ENCODE data around the gene POLR2C.

The POLR2C gene

DNA sequence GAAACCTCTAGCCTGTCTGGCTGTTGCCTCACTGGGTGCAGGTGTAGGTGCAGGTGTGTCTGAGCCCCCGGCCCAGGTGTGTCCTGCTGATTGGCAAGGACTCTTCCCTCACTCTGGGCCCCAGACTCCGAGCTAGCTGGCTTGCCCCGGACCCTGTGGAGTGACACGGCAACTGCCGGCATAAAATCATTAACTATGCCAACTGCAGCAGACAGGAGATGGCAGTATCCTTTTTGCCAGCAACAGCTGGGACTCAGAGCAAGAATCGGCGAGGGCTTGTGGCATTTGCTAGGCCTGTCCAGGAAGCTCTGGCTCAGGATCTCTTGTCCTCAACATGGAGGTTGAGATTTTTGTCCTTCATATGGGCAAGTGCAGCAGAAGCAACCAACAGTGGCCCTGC is 36.1 kb upstream of the POLR2C start:
- TF ChIP-seq RAD21 (IDR thresholded peaks at IDR 0.05; ENCODE audit: low read depth) (no peak), EGR1 (IDR thresholded peaks at IDR 0.05) (no peak), NFIC (IDR thresholded peaks at IDR 0.05) (no peak), EP300 (IDR thresholded peaks at IDR 0.05; ENCODE audit: borderline replicate concordance) (no peak), CREB1 (IDR thresholded peaks at IDR 0.05; ENCODE audit: low read depth) (no peak), TAF1 (IDR thresholded peaks at IDR 0.05; ENCODE audit: low read depth) (no peak), USF1 (IDR thresholded peaks at IDR 0.05) (no peak), TCF12 (IDR thresholded peaks at IDR 0.05; ENCODE audit: low read depth) (no peak), TEAD4 (IDR thresholded peaks at IDR 0.05) (no peak), ZBTB7A (IDR thresholded peaks at IDR 0.05; ENCODE audit: low read depth) (no peak), YY1 (IDR thresholded peaks at IDR 0.05; ENCODE audit: low read depth) (no peak), CEBPB (IDR thresholded peaks at IDR 0.05) (no peak), FOXM1 (IDR thresholded peaks at IDR 0.05; ENCODE audit: borderline replicate concordance, low read depth) (no peak)
- TF ChIP-seq, protein P1, sequence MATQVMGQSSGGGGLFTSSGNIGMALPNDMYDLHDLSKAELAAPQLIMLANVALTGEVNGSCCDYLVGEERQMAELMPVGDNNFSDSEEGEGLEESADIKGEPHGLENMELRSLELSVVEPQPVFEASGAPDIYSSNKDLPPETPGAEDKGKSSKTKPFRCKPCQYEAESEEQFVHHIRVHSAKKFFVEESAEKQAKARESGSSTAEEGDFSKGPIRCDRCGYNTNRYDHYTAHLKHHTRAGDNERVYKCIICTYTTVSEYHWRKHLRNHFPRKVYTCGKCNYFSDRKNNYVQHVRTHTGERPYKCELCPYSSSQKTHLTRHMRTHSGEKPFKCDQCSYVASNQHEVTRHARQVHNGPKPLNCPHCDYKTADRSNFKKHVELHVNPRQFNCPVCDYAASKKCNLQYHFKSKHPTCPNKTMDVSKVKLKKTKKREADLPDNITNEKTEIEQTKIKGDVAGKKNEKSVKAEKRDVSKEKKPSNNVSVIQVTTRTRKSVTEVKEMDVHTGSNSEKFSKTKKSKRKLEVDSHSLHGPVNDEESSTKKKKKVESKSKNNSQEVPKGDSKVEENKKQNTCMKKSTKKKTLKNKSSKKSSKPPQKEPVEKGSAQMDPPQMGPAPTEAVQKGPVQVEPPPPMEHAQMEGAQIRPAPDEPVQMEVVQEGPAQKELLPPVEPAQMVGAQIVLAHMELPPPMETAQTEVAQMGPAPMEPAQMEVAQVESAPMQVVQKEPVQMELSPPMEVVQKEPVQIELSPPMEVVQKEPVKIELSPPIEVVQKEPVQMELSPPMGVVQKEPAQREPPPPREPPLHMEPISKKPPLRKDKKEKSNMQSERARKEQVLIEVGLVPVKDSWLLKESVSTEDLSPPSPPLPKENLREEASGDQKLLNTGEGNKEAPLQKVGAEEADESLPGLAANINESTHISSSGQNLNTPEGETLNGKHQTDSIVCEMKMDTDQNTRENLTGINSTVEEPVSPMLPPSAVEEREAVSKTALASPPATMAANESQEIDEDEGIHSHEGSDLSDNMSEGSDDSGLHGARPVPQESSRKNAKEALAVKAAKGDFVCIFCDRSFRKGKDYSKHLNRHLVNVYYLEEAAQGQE (IDR thresholded peaks at IDR 0.05; ENCODE audit: low read depth) = no peak
- TF ChIP-seq, protein P2, sequence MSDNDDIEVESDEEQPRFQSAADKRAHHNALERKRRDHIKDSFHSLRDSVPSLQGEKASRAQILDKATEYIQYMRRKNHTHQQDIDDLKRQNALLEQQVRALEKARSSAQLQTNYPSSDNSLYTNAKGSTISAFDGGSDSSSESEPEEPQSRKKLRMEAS (IDR thresholded peaks at IDR 0.05) = no peak

GRCh38 chr16:57427307-57427706 is 35.2 kb upstream of the POLR2C start:
- TF ChIP-seq ZBTB7A (IDR thresholded peaks at IDR 0.05; ENCODE audit: low read depth) (no peak), TEAD4 (IDR thresholded peaks at IDR 0.05) (no peak)

GRCh38 chr16:57427824-57428223 is 34.7 kb upstream of the POLR2C start:
- TF ChIP-seq EP300 (IDR thresholded peaks at IDR 0.05; ENCODE audit: borderline replicate concordance) = no peak
- TF ChIP-seq, protein P1 (IDR thresholded peaks at IDR 0.05; ENCODE audit: low read depth) = no peak
- no peak for TF ChIP-seq CEBPB (IDR thresholded peaks at IDR 0.05)
- TF ChIP-seq USF1 (IDR thresholded peaks at IDR 0.05) = no peak
- TF ChIP-seq NFIC (IDR thresholded peaks at IDR 0.05) = no peak
- TF ChIP-seq, protein P2 (IDR thresholded peaks at IDR 0.05) = no peak
- TF ChIP-seq CREB1 (IDR thresholded peaks at IDR 0.05; ENCODE audit: low read depth) = no peak
- no peak for TF ChIP-seq TEAD4 (IDR thresholded peaks at IDR 0.05)
- TF ChIP-seq FOXM1 (IDR thresholded peaks at IDR 0.05; ENCODE audit: borderline replicate concordance, low read depth) = no peak
- no peak for TF ChIP-seq RAD21 (IDR thresholded peaks at IDR 0.05; ENCODE audit: low read depth)
- no peak for TF ChIP-seq TCF12 (IDR thresholded peaks at IDR 0.05; ENCODE audit: low read depth)
- no peak for TF ChIP-seq YY1 (IDR thresholded peaks at IDR 0.05; ENCODE audit: low read depth)
- TF ChIP-seq EGR1 (IDR thresholded peaks at IDR 0.05) = no peak
- no peak for TF ChIP-seq TAF1 (IDR thresholded peaks at IDR 0.05; ENCODE audit: low read depth)
- no peak for TF ChIP-seq ZBTB7A (IDR thresholded peaks at IDR 0.05; ENCODE audit: low read depth)

DNA sequence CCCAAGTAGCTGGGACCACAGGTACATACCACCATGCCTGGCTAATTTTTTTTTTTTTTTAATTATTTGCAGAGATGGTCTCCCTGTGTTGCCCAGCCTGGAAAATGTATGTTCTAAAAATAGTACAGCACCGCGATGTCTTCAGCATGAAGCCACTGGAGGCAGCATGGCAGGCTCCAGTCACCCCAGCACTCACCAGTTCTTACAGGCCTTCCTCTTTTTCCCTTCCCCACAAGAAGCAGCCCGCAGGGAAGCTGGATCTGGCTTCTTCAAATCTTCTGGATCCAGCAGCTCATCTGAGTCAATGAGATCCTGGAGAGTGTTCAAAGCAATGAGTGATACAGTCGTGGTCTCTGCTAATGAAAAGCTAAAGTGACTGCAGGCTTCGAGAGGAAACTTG is 31.5 kb upstream of the POLR2C start:
- TF ChIP-seq TAF1 (IDR thresholded peaks at IDR 0.05; ENCODE audit: low read depth) (no peak), TEAD4 (IDR thresholded peaks at IDR 0.05) (no peak), CREB1 (IDR thresholded peaks at IDR 0.05; ENCODE audit: low read depth) (no peak), ZBTB7A (IDR thresholded peaks at IDR 0.05; ENCODE audit: low read depth) (no peak), FOXM1 (IDR thresholded peaks at IDR 0.05; ENCODE audit: borderline replicate concordance, low read depth) (no peak), CEBPB (IDR thresholded peaks at IDR 0.05) (no peak), TCF12 (IDR thresholded peaks at IDR 0.05; ENCODE audit: low read depth) (no peak), USF1 (IDR thresholded peaks at IDR 0.05) (no peak)

DNA sequence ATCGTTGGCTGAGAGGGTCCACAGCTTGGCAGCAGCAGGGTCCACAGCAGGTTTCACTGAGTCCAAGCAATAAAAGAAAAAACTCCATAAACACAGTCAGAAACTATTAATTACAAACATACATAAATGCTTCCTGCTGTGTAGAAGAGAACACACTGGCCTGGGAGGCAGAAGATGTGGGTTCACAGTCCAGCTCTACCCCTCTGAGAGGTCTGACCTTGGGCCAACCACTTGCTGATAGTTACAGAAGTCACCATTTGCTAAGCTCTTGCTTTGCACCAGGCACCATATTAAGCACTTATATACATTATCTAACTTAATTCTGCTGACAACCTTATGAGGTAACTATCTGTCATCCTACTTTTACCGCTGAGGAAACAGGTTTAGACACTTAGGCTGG is 30.0 kb upstream of the POLR2C start:
- TF ChIP-seq NFIC (IDR thresholded peaks at IDR 0.05) (no peak), TEAD4 (IDR thresholded peaks at IDR 0.05) (no peak)

DNA sequence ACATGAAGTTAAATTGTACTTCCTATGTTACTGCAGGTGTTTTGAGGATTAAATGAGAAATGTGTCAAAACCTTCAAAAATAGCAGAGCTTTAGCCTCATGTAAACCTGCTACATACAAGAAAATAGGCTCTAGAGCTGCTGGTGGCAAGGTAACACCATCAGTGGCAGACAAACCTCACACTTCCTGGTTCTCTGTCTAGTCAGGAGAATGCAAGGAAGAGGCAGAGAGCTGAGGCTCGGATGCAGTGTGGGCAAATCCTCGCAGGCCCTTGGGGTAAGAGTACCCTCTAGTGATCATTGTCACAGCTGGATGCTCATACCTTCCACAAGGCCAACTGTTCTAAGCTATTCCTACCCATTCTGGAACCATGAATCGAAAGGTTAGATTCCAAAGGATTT is 29.5 kb upstream of the POLR2C start:
- TF ChIP-seq YY1 (IDR thresholded peaks at IDR 0.05; ENCODE audit: low read depth) (no peak), RAD21 (IDR thresholded peaks at IDR 0.05; ENCODE audit: low read depth) (no peak), USF1 (IDR thresholded peaks at IDR 0.05) (no peak)

Data from Ishikawa (cell line).